HG03025 (cell line): ENCODE data around the gene DPP9.
A peak's percentile ranks its signal among the peaks of the same experiment; 100 is the strongest.

Source experiments
- ATAC-seq: cut with Tn5 transposase; IDR thresholded peaks from one replicate; pipeline ENCODE4 v1.9.1; 2021; ENCODE audit warnings: mild to moderate bottlenecking, moderate library complexity; ENCODE audit not compliant: unreplicated experiment, low FRiP score

DPP9 gene

DNA sequence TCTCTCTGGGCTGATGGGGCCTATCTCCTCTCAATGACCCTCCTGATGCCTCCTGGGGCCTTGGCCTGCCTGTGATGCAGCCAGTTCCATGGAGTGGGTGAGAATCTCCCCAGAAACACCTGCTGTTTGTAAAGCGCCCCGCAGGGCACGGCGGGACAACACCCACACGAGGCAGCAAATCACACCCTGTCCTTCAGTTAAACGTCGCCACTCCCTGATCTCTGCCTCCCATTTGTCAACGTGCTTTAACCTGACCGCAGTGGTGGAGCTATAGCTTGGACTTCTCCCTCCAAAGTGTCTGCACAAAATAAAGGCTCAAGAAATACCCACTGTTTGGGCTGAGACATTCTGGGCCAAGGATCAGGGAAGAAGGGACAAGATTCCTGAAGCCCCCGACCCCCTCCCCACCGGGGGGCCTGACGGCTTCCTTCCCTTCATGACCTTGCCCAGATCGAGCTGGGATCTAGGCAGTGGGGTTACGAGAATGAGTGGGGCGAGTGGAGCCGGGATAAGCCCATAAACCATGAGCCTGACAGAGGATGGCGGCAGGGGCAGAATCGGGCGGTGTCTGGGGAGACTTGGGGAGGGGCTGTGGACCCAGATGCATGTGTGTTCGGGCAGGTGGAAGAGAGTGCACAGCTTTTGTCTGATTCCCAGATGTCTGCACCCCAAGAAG is 61.5 kb downstream of the DPP9 start:
- no peak for ATAC-seq

GRCh38 chr19:4660993-4661392 is 62.6 kb downstream of the DPP9 start:
- ATAC-seq = no peak

DNA sequence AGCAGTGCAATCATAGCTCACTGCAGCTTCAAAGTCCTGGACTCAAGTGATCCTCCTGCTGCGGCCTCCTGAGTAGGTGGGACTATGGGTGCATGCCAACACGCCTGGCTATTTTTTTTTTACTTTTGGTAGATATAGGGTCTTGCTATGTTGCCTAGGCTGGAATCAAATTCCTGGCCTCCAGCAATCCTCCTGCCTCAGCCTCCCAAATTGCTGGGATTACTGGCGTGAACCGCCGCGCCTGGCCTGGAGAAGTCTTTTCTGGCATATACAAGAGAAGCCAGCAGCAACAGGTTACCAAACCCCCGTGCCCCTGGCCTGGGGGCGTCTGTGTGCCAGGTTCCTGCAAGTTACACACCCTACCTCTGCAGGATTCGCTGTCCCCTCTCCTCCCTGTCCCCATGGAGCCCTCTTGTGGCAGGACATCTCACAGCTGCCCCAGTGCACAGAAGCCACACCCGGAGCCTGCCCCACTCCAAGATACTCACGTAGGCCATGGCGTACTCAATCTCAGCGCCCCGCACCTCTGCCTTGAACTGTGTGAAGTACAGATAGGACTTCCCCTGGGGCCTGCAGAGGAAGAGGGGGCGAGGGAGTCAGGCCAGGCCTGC is 63.4 kb downstream of the DPP9 start:
- no peak for ATAC-seq

DNA sequence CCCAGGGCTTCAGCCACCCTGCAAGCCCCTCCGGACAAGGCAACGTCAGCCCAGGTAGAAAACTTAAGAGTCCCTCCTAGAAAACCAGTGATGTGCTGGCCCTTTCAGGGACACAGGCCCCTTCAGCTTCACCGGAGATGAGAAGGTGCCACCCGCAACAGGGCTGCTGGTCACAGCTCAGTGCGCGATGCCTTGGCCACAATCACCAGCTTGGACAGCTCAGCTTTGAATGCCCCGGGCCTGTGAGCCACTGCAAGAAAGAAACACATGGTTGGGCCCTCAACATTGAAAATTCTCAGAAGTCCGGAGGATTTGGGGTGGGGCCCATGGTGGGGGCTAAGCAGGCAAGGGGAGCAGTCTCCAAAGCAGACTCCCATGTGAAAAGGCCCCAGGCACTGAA is 65.8 kb downstream of the DPP9 start:
- no peak for ATAC-seq

- no peak for ATAC-seq
These were observed 66.4 kb downstream of the DPP9 start for GRCh38 chr19:4657262-4657661.

DNA sequence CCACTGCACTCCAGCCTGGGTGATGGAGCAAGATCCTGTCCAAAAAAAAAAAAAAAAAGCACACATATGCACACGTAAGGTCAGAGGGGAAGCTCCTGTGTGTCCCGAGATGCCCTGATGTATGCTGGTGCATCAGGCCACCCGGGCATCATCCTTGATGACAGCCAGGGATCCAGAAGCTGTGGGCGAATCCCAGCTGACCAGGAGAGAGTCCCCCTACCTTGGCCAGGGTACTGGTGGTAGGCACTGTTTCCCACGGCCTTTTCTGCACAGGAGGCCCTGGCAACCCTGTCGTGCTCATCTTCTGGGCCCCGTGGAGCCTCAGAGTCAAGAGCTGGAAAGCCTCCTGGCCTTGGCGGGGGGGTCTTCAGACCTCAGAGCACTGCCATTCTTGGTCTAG is 67.5 kb downstream of the DPP9 start:
- no peak for ATAC-seq

- ATAC-seq = no peak
These were observed 68.9 kb downstream of the DPP9 start for GRCh38 chr19:4654437-4655361.

DNA sequence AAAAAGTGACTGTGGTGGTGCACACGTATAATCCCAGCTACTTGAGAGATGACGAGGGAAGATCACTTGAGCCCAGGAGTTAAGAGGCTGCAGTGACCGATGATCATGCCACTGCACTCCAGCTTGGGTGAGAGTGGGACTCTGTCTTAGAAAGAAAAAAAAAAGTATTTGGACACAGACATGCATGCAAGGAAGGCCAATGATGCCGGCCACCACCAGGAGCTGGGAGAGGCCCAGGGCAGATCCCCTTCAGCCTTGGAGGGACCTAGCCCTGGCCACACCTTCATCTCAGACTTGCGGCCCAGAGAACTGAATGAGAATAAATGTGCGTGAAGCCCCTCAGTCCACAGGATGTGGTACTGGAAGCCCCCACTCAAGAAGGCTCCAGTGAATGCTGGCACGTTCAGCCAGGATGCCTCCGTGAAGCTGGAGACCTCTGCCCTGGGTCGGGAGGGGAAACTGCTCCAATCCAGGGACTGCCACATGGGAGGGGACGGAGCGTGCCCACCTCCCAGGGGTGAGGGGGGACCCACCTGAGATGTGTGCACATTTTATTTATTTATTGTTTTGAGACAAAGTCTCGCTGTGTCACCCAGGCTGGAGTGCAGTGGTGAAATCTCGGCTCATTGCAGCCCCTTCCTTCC is 69.7 kb downstream of the DPP9 start:
- no peak for ATAC-seq

- no peak for ATAC-seq
These were observed 71.6 kb downstream of the DPP9 start for GRCh38 chr19:4652075-4652474.

GRCh38 chr19:4650159-4650558 is 73.5 kb downstream of the DPP9 start:
- ATAC-seq = no peak

GRCh38 chr19:4649392-4650047 is 74.1 kb downstream of the DPP9 start:
- ATAC-seq = no peak

GRCh38 chr19:4647676-4648644 is 75.7 kb downstream of the DPP9 start:
- ATAC-seq = no peak

GRCh38 chr19:4645718-4646117 is 77.9 kb downstream of the DPP9 start:
- no peak for ATAC-seq

DNA sequence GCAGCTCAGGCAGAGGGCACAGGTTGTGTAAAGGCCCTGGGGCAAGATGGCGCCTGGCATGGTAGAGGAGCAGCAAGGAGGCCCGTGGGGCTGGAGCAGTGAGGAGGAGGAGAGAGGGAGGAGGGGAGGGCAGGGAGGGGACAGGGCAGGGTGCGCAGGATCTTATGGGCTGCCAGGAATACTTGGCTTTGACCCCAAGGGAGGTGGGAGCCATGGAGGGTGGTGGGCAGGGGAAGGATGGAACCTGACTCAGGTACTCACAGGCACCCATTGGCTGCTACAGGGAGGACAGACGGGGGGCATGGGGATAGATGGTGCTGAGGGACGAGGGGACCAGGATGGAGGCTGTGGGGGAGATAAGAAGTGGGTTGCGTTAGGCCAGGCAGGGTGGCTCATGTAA is 81.0 kb downstream of the DPP9 start:
- ATAC-seq = no peak

DNA sequence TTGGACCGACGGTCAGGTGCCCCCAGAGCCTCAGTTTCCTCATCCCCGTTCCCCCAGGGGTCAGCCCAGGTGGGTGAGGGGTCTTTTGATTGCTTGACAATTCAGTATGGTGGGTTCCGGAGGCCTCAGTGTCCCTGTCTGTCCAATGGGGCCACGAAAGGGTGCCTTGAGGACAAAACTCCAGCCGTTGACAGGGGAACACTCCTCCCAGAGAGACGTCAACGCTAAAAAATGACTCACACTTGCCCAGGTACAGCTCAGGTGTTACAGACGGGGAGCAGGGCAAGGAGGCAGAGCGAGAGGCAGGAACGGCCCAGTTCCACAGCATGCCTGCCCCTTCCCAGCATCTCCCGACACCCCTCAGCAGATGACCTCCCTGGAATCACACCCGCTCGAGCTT is 82.5 kb downstream of the DPP9 start:
- no peak for ATAC-seq

- no peak for ATAC-seq
These were observed 83.2 kb downstream of the DPP9 start for GRCh38 chr19:4640247-4641000.

- peak; percentile 25 for ATAC-seq
These were observed 84.0 kb downstream of the DPP9 start for GRCh38 chr19:4639531-4640246.
